Tibial nerve (tissue), 4 donors: ENCODE data around the gene ARHGAP12. TPM values are rescaled to one million over a fixed set of nuclear protein-coding genes. Genes with fewer than 3 reads are reported as not detected.
"Not testable (repeated sequence)": the region's sequence is repeated elsewhere in the genome, so short reads cannot be mapped to it uniquely, and the experiment has no call there.

Experiments
- DNase-seq, 2 donors: peaks; one replicate each; pipeline ENCODE4 v3.0.0-alpha.2; 2019; ENCODE audit warnings: low spot score in 2 of 2
- H3K27ac ChIP-seq, 4 donors: fragments of 200-600 bp; sonication (generic) in 3 of 4; one replicate each; pipeline ENCODE4 v1.5.1; 2017 to 2019; ENCODE audit warnings: mild to moderate bottlenecking in 1 of 4
- H3K27me3 ChIP-seq, 2 donors: fragments of 200-600 bp; sonication (generic) in 1 of 2; one replicate each; pipeline versions ENCODE4 v1.5.1 to v1.6.0; 2017 to 2019
- H3K36me3 ChIP-seq, 3 donors: fragments of 200-600 bp; sonication (generic); one replicate each; pipeline ENCODE4 v1.5.1; 2018 to 2019
- H3K4me1 ChIP-seq, 4 donors: fragments of 200-600 bp; sonication (generic) in 3 of 4; one replicate each; pipeline ENCODE4 v1.5.1; 2017 to 2019
- H3K4me3 ChIP-seq, 4 donors: fragments of 200-600 bp; sonication (generic) in 3 of 4; one replicate each; pipeline ENCODE4 v1.5.1; 2017 to 2019; ENCODE audit warnings: mild to moderate bottlenecking in 1 of 4, moderate library complexity in 1 of 4
- H3K9me3 ChIP-seq, 4 donors: fragments of 200-600 bp; sonication (generic) in 3 of 4; one replicate each; pipeline ENCODE4 v1.5.1; 2017 to 2019
- EP300 ChIP-seq, 2 donors: sonication (generic); formaldehyde crosslinking; IDR thresholded peaks; one replicate each; pipeline ENCODE4 v1.6.1; 2017; ENCODE audit warnings: antibody characterized with exemption in 2 of 2, mild to moderate bottlenecking in 1 of 2
- POLR2A ChIP-seq, 2 donors: fragments of 450-650 bp; IDR thresholded peaks; one replicate each; pipeline ENCODE4 v1.6.1; 2017; ENCODE audit warnings: antibody characterized with exemption in 2 of 2, mild to moderate bottlenecking in 2 of 2, moderate library complexity in 2 of 2
- WGBS, 2 donors: methylation state at CpG; one replicate each; pipeline ENCODE4 v1.1.5; 2018; 5-methylcytosine and 5-hydroxymethylcytosine counted together
- total RNA-seq, 4 donors: library from RNA; depleted of rRNA; stranded (reverse); fragments of >200 nt; gene quantifications; one replicate each; pipeline ENCODE4 v1.1.0, GENCODE V29; 2016
- TF ChIP-seq, protein P1 (sequence below), 5 experiments: fragments of 200-600 bp in 3 of 5; fragments of 450-650 bp in 2 of 5; sonication (generic) in 3 of 5; IDR thresholded peaks; one replicate each; pipeline ENCODE4 v1.5.1; 2016 to 2019; ENCODE audit warnings: antibody characterized with exemption in 5 of 5, mild to moderate bottlenecking in 3 of 5, moderate library complexity in 2 of 5

ARHGAP12 gene
- total RNA-seq, 4 donors from 2014 or later, result 38.8 to 65.7 (median 47.7) TPM

DNA sequence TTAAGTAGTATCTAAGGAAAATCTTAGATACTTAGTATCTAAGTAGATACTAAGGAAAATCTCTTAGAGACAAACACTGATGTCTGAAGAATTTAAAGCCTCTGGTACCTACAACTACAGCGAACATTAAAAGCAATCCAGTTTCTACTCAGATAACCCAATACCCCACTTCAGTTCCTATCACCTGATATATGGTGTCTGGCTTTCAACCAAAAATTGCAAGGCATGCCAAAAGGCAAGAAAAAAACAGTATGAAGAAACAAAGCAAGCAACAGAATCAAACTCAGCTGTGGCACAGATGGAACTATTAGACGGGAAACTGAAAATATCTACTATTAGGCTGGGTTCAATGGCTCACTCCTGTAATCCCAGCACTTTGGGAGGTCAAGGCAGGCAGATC, 31.1 kb downstream of the ARHGAP12 start:
- Histone ChIP-seq H3K27me3 (no peaks in the 10 kb centered on the region), H3K4me1 (peaks cover 0 to 24% (median 13%) of the 10 kb centered on the region in 4 donors), H3K9me3 (peaks cover 0 to 2% (median 0%) of the 10 kb centered on the region in 4 donors), H3K36me3 (peaks cover 0 to 11% (median 0%) of the 10 kb centered on the region in 3 donors), H3K27ac (peak overlapping the region in 1 of 4 donors; percentile 31), H3K4me3 (no peak overlapping the region)
- WGBS, 2 donors, result 70% methylated on average over 2 of the region's 2 CpGs
- TF ChIP-seq POLR2A (IDR thresholded peaks at IDR 0.05) (no peak), EP300 (IDR thresholded peaks at IDR 0.05) (no peak)
- TF ChIP-seq, protein P1, sequence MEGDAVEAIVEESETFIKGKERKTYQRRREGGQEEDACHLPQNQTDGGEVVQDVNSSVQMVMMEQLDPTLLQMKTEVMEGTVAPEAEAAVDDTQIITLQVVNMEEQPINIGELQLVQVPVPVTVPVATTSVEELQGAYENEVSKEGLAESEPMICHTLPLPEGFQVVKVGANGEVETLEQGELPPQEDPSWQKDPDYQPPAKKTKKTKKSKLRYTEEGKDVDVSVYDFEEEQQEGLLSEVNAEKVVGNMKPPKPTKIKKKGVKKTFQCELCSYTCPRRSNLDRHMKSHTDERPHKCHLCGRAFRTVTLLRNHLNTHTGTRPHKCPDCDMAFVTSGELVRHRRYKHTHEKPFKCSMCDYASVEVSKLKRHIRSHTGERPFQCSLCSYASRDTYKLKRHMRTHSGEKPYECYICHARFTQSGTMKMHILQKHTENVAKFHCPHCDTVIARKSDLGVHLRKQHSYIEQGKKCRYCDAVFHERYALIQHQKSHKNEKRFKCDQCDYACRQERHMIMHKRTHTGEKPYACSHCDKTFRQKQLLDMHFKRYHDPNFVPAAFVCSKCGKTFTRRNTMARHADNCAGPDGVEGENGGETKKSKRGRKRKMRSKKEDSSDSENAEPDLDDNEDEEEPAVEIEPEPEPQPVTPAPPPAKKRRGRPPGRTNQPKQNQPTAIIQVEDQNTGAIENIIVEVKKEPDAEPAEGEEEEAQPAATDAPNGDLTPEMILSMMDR (IDR thresholded peaks at IDR 0.05), result no peak
- no peak for DNase-seq

DNA sequence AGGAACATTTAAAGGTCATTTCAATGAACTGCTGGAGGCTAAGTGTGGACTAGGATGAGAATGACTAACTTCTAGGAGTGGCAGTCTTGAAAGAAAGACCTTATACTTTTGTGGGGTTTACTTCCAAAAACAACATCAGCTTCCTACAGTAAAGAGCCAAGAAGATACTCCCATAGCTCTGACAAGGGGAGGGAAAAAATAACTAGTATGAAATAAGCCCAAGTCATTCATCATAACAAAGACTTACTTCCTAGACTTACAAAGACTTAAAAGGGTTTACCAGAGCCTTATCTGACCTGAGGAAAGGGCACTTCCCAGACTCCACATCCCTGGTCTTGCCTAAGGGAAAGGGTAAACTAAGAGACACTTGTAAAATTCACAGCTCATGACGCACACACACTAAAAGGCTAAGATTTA, 31.7 kb downstream of the ARHGAP12 start:
- H3K36me3 ChIP-seq, result peaks cover 0 to 11% (median 0%) of the 10 kb centered on the region in 3 donors
- H3K4me1 ChIP-seq, result peaks cover 0 to 24% (median 13%) of the 10 kb centered on the region in 4 donors
- 43 to 67% methylated on average over 1 of the region's 1 CpG for WGBS, 2 donors
- no peak overlapping the region for H3K4me3 ChIP-seq
- peak overlapping the region in 1 of 4 donors; percentile 31 for H3K27ac ChIP-seq
- TF ChIP-seq POLR2A (IDR thresholded peaks at IDR 0.05) (no peak), EP300 (IDR thresholded peaks at IDR 0.05) (no peak)
- TF ChIP-seq, protein P1 (IDR thresholded peaks at IDR 0.05), result no peak
- peaks cover 0 to 2% (median 0%) of the 10 kb centered on the region in 4 donors for H3K9me3 ChIP-seq
- no peak for DNase-seq
- H3K27me3 ChIP-seq, result no peaks in the 10 kb centered on the region

DNA sequence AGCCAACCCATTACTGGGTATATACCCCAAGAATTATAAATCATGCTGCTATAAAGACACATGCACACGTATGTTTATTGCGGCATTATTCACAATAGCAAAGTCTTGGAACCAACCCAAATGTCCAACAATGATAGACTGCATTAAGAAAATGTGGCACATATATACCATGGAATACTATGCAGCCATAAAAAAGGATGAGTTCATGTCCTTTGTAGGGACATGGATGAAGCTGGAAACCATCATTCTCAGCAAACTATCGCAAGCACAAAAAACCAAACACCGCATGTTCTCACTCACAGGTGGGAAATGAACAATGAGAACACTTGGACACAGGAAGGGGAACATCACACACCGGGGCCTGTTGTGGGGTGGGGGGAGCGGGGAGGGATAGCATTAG, 32.9 kb downstream of the ARHGAP12 start:
- H3K4me3 ChIP-seq, H3K27ac ChIP-seq, H3K9me3 ChIP-seq, H3K36me3 ChIP-seq, DNase-seq, H3K27me3 ChIP-seq: not testable (repeated sequence)
- 95 to 97% methylated on average over 6 of the region's 6 CpGs for WGBS, 2 donors
- H3K4me1 ChIP-seq, result peaks cover 0 to 29% (median 13%) of the 10 kb centered on the region in 4 donors

DNA sequence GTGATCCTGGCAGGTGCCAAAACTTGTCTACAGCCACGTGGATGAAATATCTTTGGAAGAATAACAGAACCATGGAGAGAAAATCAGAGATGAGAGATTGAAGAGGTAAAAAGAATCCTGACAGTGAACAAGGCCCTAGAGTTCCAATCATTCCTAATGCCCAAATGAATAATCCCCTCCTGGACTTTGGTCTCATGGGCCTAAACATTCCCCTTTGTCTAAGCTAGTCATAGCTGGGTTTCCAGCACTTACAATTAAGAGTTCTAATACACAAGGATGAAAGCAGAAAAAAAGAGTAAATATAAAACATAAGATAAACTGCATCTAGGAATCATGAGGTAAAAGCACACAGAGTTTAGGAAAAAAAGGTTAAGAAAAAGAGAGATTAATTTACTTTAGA, 40.2 kb downstream of the ARHGAP12 start:
- Histone ChIP-seq H3K9me3 (no peaks in the 10 kb centered on the region), H3K27ac (no peak overlapping the region), H3K36me3 (no peaks in the 10 kb centered on the region), H3K27me3 (no peaks in the 10 kb centered on the region), H3K4me3 (no peak overlapping the region), H3K4me1 (peaks cover 0 to 41% (median 0%) of the 10 kb centered on the region in 4 donors)
- no peak for DNase-seq
- WGBS, 2 donors, result 57 to 62% methylated on average over 1 of the region's 1 CpG
- no peak for TF ChIP-seq POLR2A (IDR thresholded peaks at IDR 0.05)
- TF ChIP-seq EP300 (IDR thresholded peaks at IDR 0.05), result no peak
- TF ChIP-seq, protein P1 (IDR thresholded peaks at IDR 0.05), result no peak

DNA sequence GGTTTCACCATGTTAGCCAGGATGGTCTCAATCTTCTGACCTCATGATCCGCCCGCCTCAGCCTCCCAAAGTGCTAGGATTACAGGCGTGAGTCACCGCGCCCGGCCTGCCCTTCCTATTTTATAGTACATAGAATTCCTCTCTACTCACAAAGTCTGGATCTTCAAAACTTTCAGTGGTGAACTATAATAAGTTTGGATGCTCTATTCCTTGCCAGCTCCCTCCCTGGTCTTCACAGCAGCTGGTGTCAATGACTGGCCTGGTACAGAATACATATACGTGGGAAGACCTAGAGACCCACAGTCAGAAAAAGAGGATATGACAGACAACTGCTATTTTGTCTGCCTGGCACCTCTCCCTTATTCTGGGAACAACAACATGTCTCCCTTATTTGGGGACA, 40.8 kb downstream of the ARHGAP12 start:
- no peaks in the 10 kb centered on the region for H3K9me3 ChIP-seq
- no peaks in the 10 kb centered on the region for H3K36me3 ChIP-seq
- H3K4me3 ChIP-seq, result no peak overlapping the region
- no peak for TF ChIP-seq EP300 (IDR thresholded peaks at IDR 0.05)
- TF ChIP-seq, protein P1 (IDR thresholded peaks at IDR 0.05), result no peak
- no peak for TF ChIP-seq POLR2A (IDR thresholded peaks at IDR 0.05)
- H3K4me1 ChIP-seq, result peaks cover 0 to 47% (median 0%) of the 10 kb centered on the region in 4 donors
- 92 to 95% methylated on average over 7 of the region's 7 CpGs for WGBS, 2 donors
- no peaks in the 10 kb centered on the region for H3K27me3 ChIP-seq
- no peak overlapping the region for H3K27ac ChIP-seq
- no peak for DNase-seq

DNA sequence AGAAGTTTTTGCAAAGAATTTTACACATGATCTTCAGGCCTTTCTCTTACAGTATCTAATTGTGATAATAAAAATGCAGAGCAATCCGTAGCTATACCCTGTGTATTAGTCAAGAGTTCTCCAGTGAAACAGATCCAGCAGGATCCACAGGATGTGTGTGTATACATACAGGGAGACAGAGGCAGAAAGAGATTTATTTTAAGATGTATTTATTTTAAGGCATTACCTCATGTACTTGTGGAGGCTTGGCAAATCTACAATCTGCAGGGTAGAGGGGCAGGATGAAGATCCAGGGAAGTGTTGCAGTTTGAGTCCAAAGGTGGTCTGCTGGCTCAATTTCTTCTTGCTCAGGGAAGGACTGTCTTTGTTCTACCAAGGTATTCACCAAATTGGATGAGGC, 41.7 kb downstream of the ARHGAP12 start:
- no peak overlapping the region for H3K4me3 ChIP-seq
- no peaks in the 10 kb centered on the region for H3K27me3 ChIP-seq
- no peak for DNase-seq
- peaks cover 0 to 53% (median 0%) of the 10 kb centered on the region in 4 donors for H3K4me1 ChIP-seq
- WGBS, 2 donors, result 58 to 67% methylated on average over 1 of the region's 1 CpG
- H3K27ac ChIP-seq, result no peak overlapping the region
- TF ChIP-seq EP300 (IDR thresholded peaks at IDR 0.05), result no peak
- TF ChIP-seq, protein P1 (IDR thresholded peaks at IDR 0.05), result no peak
- TF ChIP-seq POLR2A (IDR thresholded peaks at IDR 0.05), result no peak
- H3K36me3 ChIP-seq, result no peaks in the 10 kb centered on the region
- no peaks in the 10 kb centered on the region for H3K9me3 ChIP-seq
